Endothelial cell of umbilical vein (primary cell): Measurements from ENCODE around the gene COL7A1.

Source experiments
- EZH2 ChIP-seq: IDR thresholded peaks from 2 replicates; pipeline ENCODE4 v1.6.1; 2012; ENCODE audit warnings: borderline replicate concordance, low read depth, mild to moderate bottlenecking, moderate library complexity, low read length, inconsistent platforms; ENCODE audit not compliant: severe bottlenecking
- FOS ChIP-seq: IDR thresholded peaks from 2 replicates; pipeline ENCODE4 v1.6.1; 2011; ENCODE audit warnings: mild to moderate bottlenecking, low read length, moderate library complexity, borderline replicate concordance; ENCODE audit not compliant: insufficient read depth
- GATA2 ChIP-seq: IDR thresholded peaks from 2 replicates; pipeline ENCODE4 v1.7.0; 2011; ENCODE audit warnings: low read depth, mild to moderate bottlenecking, moderate library complexity, mixed read lengths, low read length; ENCODE audit not compliant: insufficient read length, insufficient read depth
- JUN ChIP-seq: IDR thresholded peaks from 2 replicates; pipeline ENCODE4 v1.6.1; 2011; ENCODE audit warnings: borderline replicate concordance, low read depth; ENCODE audit not compliant: insufficient read length, insufficient read depth
- MYC ChIP-seq: IDR thresholded peaks from one replicate; pipeline ENCODE4 v1.6.1; 2011; ENCODE audit warnings: mild to moderate bottlenecking, low read depth, low read length
- POLR2A ChIP-seq: IDR thresholded peaks from 2 replicates; pipeline ENCODE4 v1.6.1; 2012; ENCODE audit warnings: low read depth, mild to moderate bottlenecking, control low read depth, low read length
- POLR2AphosphoS5 ChIP-seq: IDR thresholded peaks from 2 replicates; pipeline ENCODE4 v1.6.1; 2012; ENCODE audit warnings: low read depth, mild to moderate bottlenecking, control low read depth, low read length, moderate library complexity; ENCODE audit not compliant: insufficient read depth
- TF ChIP-seq, protein P1 (sequence below), 2 donors: IDR thresholded peaks; 1 replicate in 1 of 2; 2 replicates in 1 of 2; pipeline ENCODE4 v1.5.1; 2011; ENCODE audit warnings: low read length in 2 of 2, mild to moderate bottlenecking in 2 of 2, moderate library complexity in 2 of 2, control low read depth in 1 of 2, inconsistent platforms in 1 of 2, low read depth in 1 of 2; ENCODE audit not compliant: insufficient read depth in 1 of 2; ENCODE audit errors: extremely low read depth in 1 of 2
- TF ChIP-seq, protein P2 (sequence below): IDR thresholded peaks from 2 replicates; pipeline ENCODE4 v1.6.1; 2011; ENCODE audit not compliant: insufficient read depth, insufficient read length

DNA sequence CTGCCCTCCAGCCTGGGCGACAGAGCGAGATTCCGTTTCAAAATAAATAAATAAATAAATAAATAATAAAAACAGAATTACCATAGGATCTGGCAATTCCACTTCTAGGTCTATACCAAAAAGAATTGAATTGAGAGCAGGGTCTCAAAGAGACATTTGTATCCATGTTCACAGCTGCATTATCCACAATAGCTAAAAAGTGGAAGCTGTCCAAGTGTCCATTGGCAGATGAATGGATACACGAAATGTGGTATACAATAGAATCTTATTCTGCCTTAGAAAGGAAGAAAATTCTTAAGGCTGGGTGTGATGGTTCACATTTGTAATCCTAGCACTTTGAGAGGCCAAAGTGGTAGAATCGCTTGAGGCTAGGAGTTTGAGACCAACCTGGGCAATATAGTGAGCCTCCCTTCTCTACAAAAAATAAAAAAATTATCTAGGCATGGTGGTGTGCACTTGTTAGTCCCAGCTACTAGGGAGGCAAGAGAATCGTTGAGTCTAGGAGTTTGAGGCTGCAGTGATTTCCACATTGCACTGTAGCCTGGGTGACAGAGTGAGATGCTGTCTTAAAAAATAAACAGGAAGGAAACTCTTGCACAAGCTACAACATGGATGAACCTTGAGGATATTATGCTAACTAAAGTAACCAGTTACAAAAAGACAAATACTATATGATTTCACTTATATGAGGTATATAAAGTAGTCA is 62.7 kb downstream of the COL7A1 start:
- TF ChIP-seq EZH2: no peak
- TF ChIP-seq, protein P1, sequence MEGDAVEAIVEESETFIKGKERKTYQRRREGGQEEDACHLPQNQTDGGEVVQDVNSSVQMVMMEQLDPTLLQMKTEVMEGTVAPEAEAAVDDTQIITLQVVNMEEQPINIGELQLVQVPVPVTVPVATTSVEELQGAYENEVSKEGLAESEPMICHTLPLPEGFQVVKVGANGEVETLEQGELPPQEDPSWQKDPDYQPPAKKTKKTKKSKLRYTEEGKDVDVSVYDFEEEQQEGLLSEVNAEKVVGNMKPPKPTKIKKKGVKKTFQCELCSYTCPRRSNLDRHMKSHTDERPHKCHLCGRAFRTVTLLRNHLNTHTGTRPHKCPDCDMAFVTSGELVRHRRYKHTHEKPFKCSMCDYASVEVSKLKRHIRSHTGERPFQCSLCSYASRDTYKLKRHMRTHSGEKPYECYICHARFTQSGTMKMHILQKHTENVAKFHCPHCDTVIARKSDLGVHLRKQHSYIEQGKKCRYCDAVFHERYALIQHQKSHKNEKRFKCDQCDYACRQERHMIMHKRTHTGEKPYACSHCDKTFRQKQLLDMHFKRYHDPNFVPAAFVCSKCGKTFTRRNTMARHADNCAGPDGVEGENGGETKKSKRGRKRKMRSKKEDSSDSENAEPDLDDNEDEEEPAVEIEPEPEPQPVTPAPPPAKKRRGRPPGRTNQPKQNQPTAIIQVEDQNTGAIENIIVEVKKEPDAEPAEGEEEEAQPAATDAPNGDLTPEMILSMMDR (IDR thresholded peaks at IDR 0.05; ENCODE audit: extremely low read depth in 1 of 2, insufficient read depth in 1 of 2, low read depth in 1 of 2, low read length in 2 of 2): no peak
- no peak for TF ChIP-seq POLR2A
- TF ChIP-seq POLR2AphosphoS5: no peak
- TF ChIP-seq, protein P2, sequence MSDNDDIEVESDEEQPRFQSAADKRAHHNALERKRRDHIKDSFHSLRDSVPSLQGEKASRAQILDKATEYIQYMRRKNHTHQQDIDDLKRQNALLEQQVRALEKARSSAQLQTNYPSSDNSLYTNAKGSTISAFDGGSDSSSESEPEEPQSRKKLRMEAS: no peak
- no peak for TF ChIP-seq JUN
- no peak for TF ChIP-seq GATA2
- TF ChIP-seq MYC: no peak
- TF ChIP-seq FOS: no peak
